HUES48 (cell line): ENCODE data around the gene BTLA.
"Not testable (repeated sequence)": the region's sequence is repeated elsewhere in the genome, so short reads cannot be mapped to it uniquely, and the experiment has no call there.

Source experiments
- H3K27ac ChIP-seq: one replicate; pipeline ENCODE4 v1.7.0; 2013; ENCODE audit warnings: low read depth, low read length, inconsistent platforms
- H3K27me3 ChIP-seq: 2 replicates; pipeline ENCODE4 v1.6.1; 2013; ENCODE audit warnings: mild to moderate bottlenecking, low read length; ENCODE audit not compliant: control insufficient read depth, insufficient read depth
- H3K36me3 ChIP-seq: 2 replicates; pipeline ENCODE4 v1.6.1; 2013; ENCODE audit warnings: low read length; ENCODE audit not compliant: control insufficient read depth, insufficient read depth
- H3K4me1 ChIP-seq: 2 replicates; pipeline ENCODE4 v1.6.1; 2013; ENCODE audit warnings: mild to moderate bottlenecking, low read length; ENCODE audit not compliant: control insufficient read depth, insufficient read depth
- H3K4me3 ChIP-seq: 2 replicates; pipeline ENCODE4 v1.5.1; 2013; ENCODE audit warnings: mild to moderate bottlenecking, low read depth, low read length
- H3K9ac ChIP-seq: 2 replicates; pipeline ENCODE4 v1.6.1; 2013; ENCODE audit warnings: mild to moderate bottlenecking, low read depth, low read length, moderate library complexity
- H3K9me3 ChIP-seq: 2 replicates; pipeline ENCODE4 v1.6.1; 2013; ENCODE audit warnings: low read length; ENCODE audit not compliant: control insufficient read depth, insufficient read depth

Gene BTLA

DNA sequence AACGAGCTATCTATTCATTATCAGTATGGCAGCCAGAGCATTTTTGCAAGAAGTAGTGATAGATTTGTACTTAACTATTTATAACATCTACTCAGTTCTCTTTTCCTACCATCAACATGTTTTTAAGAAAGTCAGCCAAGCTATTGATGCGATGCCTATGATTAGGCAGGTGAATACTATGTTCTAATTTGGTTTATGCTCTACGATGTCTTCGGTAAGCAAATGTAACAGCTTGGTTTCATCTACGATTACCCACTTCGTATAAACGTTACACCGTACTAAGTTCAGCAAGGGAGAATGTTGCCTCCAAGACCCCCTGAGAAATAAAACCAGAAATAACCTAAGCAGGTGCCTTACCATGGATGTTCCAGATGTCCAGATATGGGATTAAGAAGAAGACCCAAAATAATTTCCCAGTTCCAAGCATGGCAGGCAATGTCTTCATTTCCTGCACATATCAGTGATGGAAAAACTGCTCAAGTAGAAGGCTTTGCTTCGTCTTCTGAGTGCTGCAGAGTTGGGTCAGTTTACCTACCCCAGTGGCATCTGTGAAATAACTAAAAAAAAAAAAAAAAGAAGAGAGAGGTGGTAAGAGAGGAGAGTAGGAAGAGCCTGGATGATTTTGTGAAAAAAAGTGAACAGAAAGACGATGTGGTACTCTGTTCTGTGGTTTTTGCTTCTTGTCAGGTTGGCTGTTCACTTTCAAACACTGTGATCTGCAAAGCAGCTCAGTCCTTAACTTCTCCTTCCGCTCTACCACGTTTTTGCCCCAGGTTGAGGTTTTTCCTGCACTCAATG, at the start of gene BTLA:
Gene BTLA, minus strand, starts transcription at position 559 of the 798 bp plus-strand sequence. Its CDS starts 114 bp downstream, at position 445.
- Histone ChIP-seq H3K9me3 (no peaks in the 10 kb centered on the region), H3K9ac (no peak within 1 kb of the TSS), H3K4me1 (no peaks in the 10 kb centered on the region), H3K4me3 (no peak within 1 kb of the TSS), H3K27ac (no peak within 1 kb of the TSS), H3K36me3 (no peaks in the 10 kb centered on the region), H3K27me3 (no peaks in the 10 kb centered on the region)

GRCh38 chr3:112546216-112546759, 47.0 kb upstream of the BTLA start:
- H3K9me3 ChIP-seq, result no peaks in the 10 kb centered on the region
- H3K36me3 ChIP-seq, result peaks cover 69% of the 10 kb centered on the region
- H3K27me3 ChIP-seq, result no peaks in the 10 kb centered on the region
- no peak overlapping the region for H3K4me3 ChIP-seq
- H3K4me1 ChIP-seq, result no peaks in the 10 kb centered on the region
- no peak overlapping the region for H3K9ac ChIP-seq
- H3K27ac ChIP-seq, result no peak overlapping the region

GRCh38 chr3:112539825-112540650, 40.8 kb upstream of the BTLA start:
- Histone ChIP-seq H3K27ac (no peak overlapping the region), H3K36me3 (peaks cover 71% of the 10 kb centered on the region), H3K9ac (no peak overlapping the region)

GRCh38 chr3:112531358-112531781, 32.1 kb upstream of the BTLA start:
- Histone ChIP-seq H3K36me3 (peaks cover 60% of the 10 kb centered on the region), H3K27me3 (no peaks in the 10 kb centered on the region), H3K27ac (no peak overlapping the region), H3K4me3 (no peak overlapping the region), H3K9ac (no peak overlapping the region), H3K4me1 (no peaks in the 10 kb centered on the region), H3K9me3 (no peaks in the 10 kb centered on the region)

More at GRCh38 chr3:112539825-112540650, 40.8 kb upstream of the BTLA start:
- H3K9me3 ChIP-seq, result no peaks in the 10 kb centered on the region
- H3K4me3 ChIP-seq, result no peak overlapping the region
- H3K4me1 ChIP-seq, result no peaks in the 10 kb centered on the region
- H3K27me3 ChIP-seq, result no peaks in the 10 kb centered on the region

DNA sequence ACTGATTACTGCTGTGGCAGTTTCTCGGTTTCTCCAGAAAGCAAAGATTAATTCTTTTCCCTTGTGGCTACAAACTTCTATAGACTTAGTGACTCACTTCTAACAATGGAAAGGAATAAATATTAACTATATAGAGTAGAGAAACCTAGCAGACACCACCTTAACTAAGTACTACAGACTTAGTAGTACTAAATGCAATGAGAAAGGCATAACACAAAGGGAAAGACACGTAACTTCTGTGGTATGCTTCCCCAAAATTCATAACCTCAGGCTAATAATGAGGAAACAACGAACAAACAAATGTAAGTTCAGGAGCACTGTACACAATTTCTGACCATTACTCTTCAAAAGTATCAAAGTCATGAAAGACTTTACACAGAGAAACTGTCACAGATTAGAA, 31.3 kb upstream of the BTLA start:
- Histone ChIP-seq H3K9ac (no peak overlapping the region), H3K4me3 (no peak overlapping the region), H3K27ac (no peak overlapping the region), H3K36me3 (peaks cover 52% of the 10 kb centered on the region), H3K9me3 (no peaks in the 10 kb centered on the region), H3K27me3 (no peaks in the 10 kb centered on the region), H3K4me1 (no peaks in the 10 kb centered on the region)

DNA sequence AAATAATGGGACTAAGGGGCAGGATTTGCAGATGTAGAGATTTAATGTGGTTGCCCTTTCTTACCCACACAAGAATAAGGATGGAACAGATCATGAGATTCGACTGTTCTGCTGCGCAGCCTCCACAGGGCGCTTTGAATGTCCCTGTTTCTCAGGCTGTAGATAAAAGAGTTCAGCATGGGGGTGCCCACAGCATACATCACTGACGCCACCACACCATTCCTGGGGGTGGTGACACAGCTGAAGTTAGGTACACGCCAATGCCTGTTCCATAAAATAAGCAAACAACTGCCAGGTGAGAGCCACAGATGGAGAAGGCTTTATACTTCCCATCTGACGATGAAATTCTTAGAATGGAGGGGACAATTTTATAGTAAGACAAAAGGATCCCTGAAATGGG, 24.9 kb upstream of the BTLA start:
- not testable (repeated sequence) for H3K4me3 ChIP-seq, H3K27me3 ChIP-seq, H3K36me3 ChIP-seq, H3K4me1 ChIP-seq, H3K9me3 ChIP-seq, H3K27ac ChIP-seq, H3K9ac ChIP-seq

- Histone ChIP-seq H3K9me3 (no peaks in the 10 kb centered on the region), H3K4me3 (no peak overlapping the region), H3K36me3 (no peaks in the 10 kb centered on the region)
These were observed 20.2 kb upstream of the BTLA start for GRCh38 chr3:112519424-112520001.

DNA sequence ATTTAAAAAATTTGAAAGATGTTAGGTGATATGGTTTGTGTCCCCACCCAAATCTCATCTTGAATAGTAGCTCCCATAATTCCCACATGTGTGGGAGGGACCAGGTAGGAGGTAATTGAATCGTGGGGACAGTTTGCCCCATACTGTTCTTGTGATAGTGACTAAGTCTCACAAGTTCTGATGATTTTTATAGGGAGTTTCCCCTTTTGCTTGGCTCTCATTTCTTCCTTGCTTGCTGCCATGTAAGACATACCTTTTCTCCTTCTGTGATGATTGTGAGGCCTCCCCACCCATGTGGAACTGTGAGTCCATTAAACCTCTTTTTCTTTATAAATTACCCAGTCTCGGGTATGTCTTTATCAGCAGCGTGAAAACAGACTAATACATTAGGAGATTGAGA, 19.7 kb upstream of the BTLA start:
- not testable (repeated sequence) for H3K4me1 ChIP-seq, H3K27me3 ChIP-seq, H3K27ac ChIP-seq, H3K9ac ChIP-seq, H3K9me3 ChIP-seq, H3K36me3 ChIP-seq, H3K4me3 ChIP-seq

More at GRCh38 chr3:112519424-112520001, 20.2 kb upstream of the BTLA start:
- Histone ChIP-seq H3K27ac (no peak overlapping the region), H3K27me3 (no peaks in the 10 kb centered on the region), H3K4me1 (no peaks in the 10 kb centered on the region), H3K9ac (no peak overlapping the region)

GRCh38 chr3:112514527-112515128, 15.4 kb upstream of the BTLA start:
- Histone ChIP-seq H3K27ac (peak overlapping the region; percentile 5), H3K9ac (no peak overlapping the region), H3K36me3 (no peaks in the 10 kb centered on the region), H3K4me1 (peaks cover 3% of the 10 kb centered on the region; the same call in 1 of the 2 replicates), H3K27me3 (no peaks in the 10 kb centered on the region), H3K9me3 (peaks cover 19% of the 10 kb centered on the region), H3K4me3 (no peak overlapping the region)

- Histone ChIP-seq H3K4me3 (no peak overlapping the region), H3K27me3 (no peaks in the 10 kb centered on the region)
These were observed 13.0 kb upstream of the BTLA start for GRCh38 chr3:112512320-112512719.

More at GRCh38 chr3:112512320-112512719, 13.0 kb upstream of the BTLA start:
- no peaks in the 10 kb centered on the region for H3K36me3 ChIP-seq
- peaks cover 3% of the 10 kb centered on the region; the same call in 1 of the 2 replicates for H3K4me1 ChIP-seq
- peaks cover 23% of the 10 kb centered on the region for H3K9me3 ChIP-seq
- H3K9ac ChIP-seq, result no peak overlapping the region
- no peak overlapping the region for H3K27ac ChIP-seq
